GM12892 (cell line): Measurements from ENCODE around the gene NELL1.

Experiments
- POLR2A ChIP-seq: IDR thresholded peaks from 2 replicates; pipeline ENCODE4 v1.6.1; 2011; ENCODE audit warnings: low read depth, low read length, control low read depth
- TAF1 ChIP-seq: IDR thresholded peaks from 2 replicates; pipeline ENCODE4 v1.6.1; 2011; ENCODE audit warnings: low read depth, mild to moderate bottlenecking, control low read depth, low read length, borderline replicate concordance

DNA sequence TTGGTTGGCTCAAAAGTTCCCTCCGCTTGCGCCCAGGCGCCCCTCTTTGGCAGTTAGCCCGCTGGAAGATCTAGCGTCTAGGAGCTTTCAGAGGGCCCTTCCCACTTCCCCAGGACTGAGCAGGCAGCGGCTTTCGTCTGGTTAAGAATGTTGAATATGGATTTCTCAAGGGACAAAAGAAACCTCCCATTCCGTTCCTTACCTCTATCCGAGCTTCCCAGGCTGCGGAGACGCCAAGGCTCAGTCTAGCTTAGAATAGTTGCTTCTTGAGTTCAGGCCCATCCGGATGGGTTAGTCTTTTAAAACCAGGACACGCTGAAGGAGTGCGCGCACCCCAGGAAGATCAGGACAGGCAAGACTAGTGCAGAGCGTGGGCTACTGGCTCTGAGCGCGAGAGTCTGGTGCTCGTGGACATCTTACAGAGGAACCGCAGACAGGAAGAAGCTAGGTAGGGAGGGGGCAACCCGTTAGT lies 1.6 kb downstream of the NELL1 start:
- no peak for TF ChIP-seq POLR2A
- TF ChIP-seq TAF1, result no peak
